Panc1 (cell line): ENCODE measurements around the gene DYRK1A.

Source experiments
- TCF7L2 ChIP-seq: IDR thresholded peaks from 2 replicates; pipeline ENCODE4 v1.6.1; 2011; ENCODE audit warnings: mild to moderate bottlenecking, low read depth, low read length, inconsistent platforms
- TF ChIP-seq, protein P1 (sequence below), 2 experiments: IDR thresholded peaks; 2 replicates each; pipeline ENCODE4 v1.6.1; 2011 to 2012; ENCODE audit warnings: low read depth in 2 of 2, control low read depth in 1 of 2, low read length in 1 of 2, mild to moderate bottlenecking in 1 of 2, moderate library complexity in 1 of 2; ENCODE audit not compliant: insufficient read depth in 1 of 2
- TF ChIP-seq, protein P2 (sequence below): fragments of 450-650 bp; IDR thresholded peaks from 2 replicates; pipeline ENCODE4 v1.5.1; 2017; ENCODE audit warnings: mild to moderate bottlenecking

DNA sequence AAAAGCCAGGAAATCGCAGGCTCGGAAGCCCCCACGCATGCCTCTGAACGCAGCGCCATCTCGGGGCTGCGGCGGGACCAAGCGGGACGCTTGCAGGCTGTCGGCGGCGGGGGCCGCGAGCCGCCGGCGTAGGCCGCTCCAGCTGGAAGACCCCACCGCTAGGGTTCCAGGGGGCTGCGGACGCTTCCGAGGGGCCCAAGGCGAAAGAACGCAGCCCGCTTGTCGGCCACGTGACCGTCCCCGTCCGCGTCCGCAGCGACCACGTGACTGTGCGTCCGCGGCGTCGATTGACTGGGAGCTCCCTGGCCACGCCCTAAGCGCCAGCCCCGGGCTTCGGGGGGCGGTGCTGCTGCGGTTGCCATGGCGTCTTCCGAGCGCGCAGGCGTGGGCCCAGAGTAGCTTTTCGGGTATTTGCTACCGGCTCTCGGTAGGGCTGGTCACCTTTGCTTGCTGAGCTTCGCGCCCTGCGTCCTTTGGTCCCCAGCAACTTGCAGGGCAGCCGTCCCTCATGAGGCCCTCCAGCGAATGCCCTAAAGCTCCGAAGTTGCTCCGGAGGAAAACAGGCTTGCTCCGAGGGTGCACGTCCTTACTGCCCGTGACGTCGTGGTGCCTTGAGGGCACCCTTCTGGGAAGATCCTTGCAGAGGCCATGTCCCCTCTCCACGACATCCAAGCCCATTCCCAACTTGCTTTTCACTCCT is 197.2 kb downstream of the DYRK1A start:
- no peak for TF ChIP-seq TCF7L2
- TF ChIP-seq, protein P1, sequence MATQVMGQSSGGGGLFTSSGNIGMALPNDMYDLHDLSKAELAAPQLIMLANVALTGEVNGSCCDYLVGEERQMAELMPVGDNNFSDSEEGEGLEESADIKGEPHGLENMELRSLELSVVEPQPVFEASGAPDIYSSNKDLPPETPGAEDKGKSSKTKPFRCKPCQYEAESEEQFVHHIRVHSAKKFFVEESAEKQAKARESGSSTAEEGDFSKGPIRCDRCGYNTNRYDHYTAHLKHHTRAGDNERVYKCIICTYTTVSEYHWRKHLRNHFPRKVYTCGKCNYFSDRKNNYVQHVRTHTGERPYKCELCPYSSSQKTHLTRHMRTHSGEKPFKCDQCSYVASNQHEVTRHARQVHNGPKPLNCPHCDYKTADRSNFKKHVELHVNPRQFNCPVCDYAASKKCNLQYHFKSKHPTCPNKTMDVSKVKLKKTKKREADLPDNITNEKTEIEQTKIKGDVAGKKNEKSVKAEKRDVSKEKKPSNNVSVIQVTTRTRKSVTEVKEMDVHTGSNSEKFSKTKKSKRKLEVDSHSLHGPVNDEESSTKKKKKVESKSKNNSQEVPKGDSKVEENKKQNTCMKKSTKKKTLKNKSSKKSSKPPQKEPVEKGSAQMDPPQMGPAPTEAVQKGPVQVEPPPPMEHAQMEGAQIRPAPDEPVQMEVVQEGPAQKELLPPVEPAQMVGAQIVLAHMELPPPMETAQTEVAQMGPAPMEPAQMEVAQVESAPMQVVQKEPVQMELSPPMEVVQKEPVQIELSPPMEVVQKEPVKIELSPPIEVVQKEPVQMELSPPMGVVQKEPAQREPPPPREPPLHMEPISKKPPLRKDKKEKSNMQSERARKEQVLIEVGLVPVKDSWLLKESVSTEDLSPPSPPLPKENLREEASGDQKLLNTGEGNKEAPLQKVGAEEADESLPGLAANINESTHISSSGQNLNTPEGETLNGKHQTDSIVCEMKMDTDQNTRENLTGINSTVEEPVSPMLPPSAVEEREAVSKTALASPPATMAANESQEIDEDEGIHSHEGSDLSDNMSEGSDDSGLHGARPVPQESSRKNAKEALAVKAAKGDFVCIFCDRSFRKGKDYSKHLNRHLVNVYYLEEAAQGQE (IDR thresholded peaks at IDR 0.05; ENCODE audit: insufficient read depth in 1 of 2, low read depth in 2 of 2, low read length in 1 of 2): no peak
- TF ChIP-seq, protein P2, sequence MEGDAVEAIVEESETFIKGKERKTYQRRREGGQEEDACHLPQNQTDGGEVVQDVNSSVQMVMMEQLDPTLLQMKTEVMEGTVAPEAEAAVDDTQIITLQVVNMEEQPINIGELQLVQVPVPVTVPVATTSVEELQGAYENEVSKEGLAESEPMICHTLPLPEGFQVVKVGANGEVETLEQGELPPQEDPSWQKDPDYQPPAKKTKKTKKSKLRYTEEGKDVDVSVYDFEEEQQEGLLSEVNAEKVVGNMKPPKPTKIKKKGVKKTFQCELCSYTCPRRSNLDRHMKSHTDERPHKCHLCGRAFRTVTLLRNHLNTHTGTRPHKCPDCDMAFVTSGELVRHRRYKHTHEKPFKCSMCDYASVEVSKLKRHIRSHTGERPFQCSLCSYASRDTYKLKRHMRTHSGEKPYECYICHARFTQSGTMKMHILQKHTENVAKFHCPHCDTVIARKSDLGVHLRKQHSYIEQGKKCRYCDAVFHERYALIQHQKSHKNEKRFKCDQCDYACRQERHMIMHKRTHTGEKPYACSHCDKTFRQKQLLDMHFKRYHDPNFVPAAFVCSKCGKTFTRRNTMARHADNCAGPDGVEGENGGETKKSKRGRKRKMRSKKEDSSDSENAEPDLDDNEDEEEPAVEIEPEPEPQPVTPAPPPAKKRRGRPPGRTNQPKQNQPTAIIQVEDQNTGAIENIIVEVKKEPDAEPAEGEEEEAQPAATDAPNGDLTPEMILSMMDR: peak; percentile 9; the same call in 1 of the 2 replicates
